SJCRH30 (cell line): ENCODE data around the gene RNASEH2A. TPM values are rescaled to one million over a fixed set of nuclear protein-coding genes. Genes with fewer than 3 reads are reported as not detected.
"Not testable (repeated sequence)": the region's sequence is repeated elsewhere in the genome, so short reads cannot be mapped to it uniquely, and the experiment has no call there.

Source experiments
- DNase-seq, 2 experiments: peaks; one replicate each; pipeline ENCODE4 v3.0.0-alpha.2; 2015 to 2020
- H3K27ac ChIP-seq: fragments of 250-450 bp; sonication (Bioruptor Pico); 2 replicates; pipeline ENCODE4 v1.5.1; 2020; ENCODE audit warnings: mild to moderate bottlenecking, moderate library complexity
- H3K27me3 ChIP-seq: fragments of 250-450 bp; sonication (Bioruptor Pico); 2 replicates; pipeline ENCODE4 v1.5.1; 2020; ENCODE audit warnings: mild to moderate bottlenecking, moderate library complexity
- H3K36me3 ChIP-seq: fragments of 250-450 bp; sonication (Bioruptor Pico); 2 replicates; pipeline ENCODE4 v1.5.1; 2020; ENCODE audit warnings: mild to moderate bottlenecking, moderate library complexity
- H3K4me1 ChIP-seq: fragments of 250-450 bp; sonication (Bioruptor Pico); 2 replicates; pipeline ENCODE4 v1.5.1; 2020; ENCODE audit warnings: mild to moderate bottlenecking, moderate library complexity
- H3K4me3 ChIP-seq: fragments of 250-450 bp; sonication (Bioruptor Pico); 2 replicates; pipeline ENCODE4 v1.5.1; 2020; ENCODE audit warnings: mild to moderate bottlenecking, moderate library complexity
- H3K9me3 ChIP-seq: fragments of 250-450 bp; sonication (Bioruptor Pico); replicated peaks from 2 replicates; pipeline ENCODE4 v1.5.1; 2020; ENCODE audit warnings: mild to moderate bottlenecking, moderate library complexity
- total RNA-seq: library from RNA; depleted of rRNA; stranded (reverse); fragments of >200 nt; shearing (Covaris generic); gene quantifications from 2 replicates; pipeline ENCODE4 v1.2.3, GENCODE V29; 2014

Gene RNASEH2A
- total RNA-seq, 1 experiment from 2014 or later = 99.0 TPM

DNA sequence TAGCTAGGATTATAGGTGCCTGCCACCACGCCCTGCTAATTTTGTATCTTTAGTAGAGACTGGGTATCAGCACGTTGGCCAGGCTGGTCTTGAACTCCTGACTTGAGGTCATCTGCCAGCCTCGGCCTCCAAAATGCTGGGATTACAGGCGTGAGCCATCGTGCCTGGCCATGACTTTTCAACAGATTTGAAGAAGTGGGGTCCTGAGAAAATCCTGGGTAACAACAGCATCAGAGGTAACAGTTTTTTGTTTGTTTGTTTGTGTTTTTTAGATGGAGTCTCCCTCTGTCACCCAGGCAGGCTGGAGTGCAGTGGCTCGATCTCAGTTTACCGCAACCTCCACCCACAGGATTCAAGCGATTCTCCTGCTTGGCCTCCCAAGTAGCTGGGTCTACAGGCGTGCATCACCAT is 11.4 kb upstream of the RNASEH2A start:
- Histone ChIP-seq H3K4me3 (no peak overlapping the region), H3K9me3 (no peaks in the 10 kb centered on the region), H3K4me1 (peaks cover 9% of the 10 kb centered on the region), H3K36me3 (no peaks in the 10 kb centered on the region), H3K27me3 (no peaks in the 10 kb centered on the region), H3K27ac (no peak overlapping the region)
- DNase-seq = no peak

DNA sequence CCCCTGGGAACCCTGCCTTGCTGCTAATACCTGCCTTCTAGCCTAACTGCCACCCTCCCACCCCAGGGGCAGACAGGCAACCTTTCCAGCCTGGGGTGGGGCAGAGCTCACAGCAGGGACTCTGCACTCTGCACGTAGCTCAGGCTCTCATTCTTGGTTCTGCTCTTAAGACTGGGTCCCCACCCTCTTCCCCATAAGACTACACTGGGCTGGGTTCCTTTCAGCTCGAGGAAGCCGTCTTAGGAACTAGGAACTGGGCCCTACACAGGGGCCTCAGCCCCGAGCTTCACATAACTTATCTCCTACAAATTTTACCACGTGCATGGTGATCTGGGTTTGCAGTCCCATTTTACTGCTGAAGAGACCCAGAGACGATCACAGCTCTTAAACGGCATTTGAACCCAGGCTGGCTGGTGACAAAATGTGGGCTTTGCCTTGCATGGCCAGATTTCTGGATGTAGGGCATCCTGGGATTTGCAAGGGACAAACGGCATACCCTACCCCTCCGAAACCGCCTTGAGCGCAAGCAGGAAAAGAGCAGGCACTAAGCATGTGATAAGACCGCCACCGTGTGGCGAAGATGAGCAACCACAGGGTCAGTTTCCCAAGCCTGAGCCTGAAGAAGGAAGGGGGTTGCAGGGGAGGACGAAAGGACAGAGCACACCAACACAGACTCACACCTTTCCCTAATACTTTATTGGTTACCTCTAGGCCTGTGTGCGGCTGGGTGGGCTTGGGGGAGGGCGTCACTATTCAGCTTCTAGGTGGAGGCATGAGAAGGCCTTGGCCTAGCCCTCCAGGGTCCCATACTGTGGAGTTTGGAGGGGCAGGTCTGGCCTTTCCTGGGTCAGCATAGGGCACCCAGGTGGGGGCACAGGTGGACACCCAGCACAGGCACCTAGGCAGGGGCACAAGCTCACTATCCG is 10.0 kb upstream of the RNASEH2A start:
- DNase-seq = peak; percentile 88 to 96
- H3K4me3 ChIP-seq = no peak overlapping the region
- H3K36me3 ChIP-seq = no peaks in the 10 kb centered on the region
- H3K4me1 ChIP-seq = no peaks in the 10 kb centered on the region; the same call in 1 of the 2 replicates
- peaks cover 3% of the 10 kb centered on the region; the same call in 1 of the 2 replicates for H3K27me3 ChIP-seq
- H3K9me3 ChIP-seq = no peaks in the 10 kb centered on the region
- H3K27ac ChIP-seq = no peak overlapping the region

- no peaks in the 10 kb centered on the region for H3K36me3 ChIP-seq
These were observed 9.2 kb upstream of the RNASEH2A start for GRCh38 chr19:12797141-12797587.

DNA sequence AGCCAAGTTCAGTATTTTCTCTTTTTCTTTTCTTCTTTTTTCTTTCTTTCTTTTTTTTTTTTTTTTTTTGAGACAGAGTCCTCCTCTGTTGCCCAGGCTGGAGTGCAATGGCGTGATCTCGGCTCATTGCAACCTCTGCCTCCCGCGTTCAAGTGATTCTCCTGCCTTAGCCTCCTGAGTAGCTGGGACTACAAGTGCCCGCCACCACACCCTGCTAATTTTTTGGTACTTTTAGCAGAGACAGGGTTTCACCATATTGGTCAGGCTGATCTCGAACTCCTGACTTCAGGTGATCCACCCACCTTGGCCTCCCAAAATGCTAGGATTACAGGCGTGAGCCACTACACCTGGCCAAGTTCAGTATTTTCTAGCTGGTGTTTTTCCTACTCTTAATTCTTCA is 8.8 kb upstream of the RNASEH2A start:
- H3K27me3 ChIP-seq = peaks cover 14% of the 10 kb centered on the region
- DNase-seq = not testable (repeated sequence)

More at GRCh38 chr19:12797141-12797587, 9.2 kb upstream of the RNASEH2A start:
- Histone ChIP-seq H3K9me3 (no peaks in the 10 kb centered on the region), H3K4me1 (peaks cover 2% of the 10 kb centered on the region; the same call in 1 of the 2 replicates), H3K4me3 (no peak overlapping the region), H3K27me3 (peaks cover 10% of the 10 kb centered on the region), H3K27ac (no peak overlapping the region)
- no peak for DNase-seq

DNA sequence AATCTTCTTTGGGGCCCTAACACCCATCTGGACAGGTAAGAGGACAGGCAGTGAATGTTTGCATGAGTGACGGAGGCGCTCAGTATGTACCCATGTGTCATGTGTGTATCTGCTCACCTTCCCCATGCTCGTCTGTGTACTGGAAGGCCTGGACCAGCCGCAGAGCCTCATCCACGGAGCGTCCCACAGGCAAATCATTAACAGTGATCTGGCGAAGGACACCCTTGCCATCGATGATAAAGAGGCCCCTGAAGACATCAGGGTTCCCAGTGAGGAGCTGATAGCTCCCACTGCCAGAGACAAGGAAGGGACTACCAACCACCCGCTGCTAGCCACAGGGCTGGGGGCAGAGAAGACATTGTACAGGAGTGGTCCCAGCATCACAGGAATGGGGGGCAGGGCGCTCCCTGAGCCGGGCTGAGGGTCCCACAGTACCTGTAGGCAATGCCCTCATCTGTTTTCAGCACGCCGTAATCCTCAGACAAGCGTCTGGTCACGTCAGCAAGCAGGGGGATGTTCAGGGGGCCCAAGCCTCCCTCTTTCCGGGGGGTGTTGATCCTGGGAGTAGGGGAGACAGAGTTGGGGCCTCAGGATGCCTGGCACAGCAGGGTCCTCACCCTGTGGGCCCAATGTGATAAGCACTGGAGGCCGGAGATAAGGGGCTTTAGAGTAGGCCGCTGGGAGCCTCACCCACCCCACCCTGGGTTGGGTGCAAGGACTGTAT is 6.5 kb upstream of the RNASEH2A start:
- H3K4me3 ChIP-seq = no peak overlapping the region
- no peak for DNase-seq

More for the DNA sequence above, 8.8 kb upstream of the RNASEH2A start:
- not testable (repeated sequence) for H3K4me1 ChIP-seq, H3K9me3 ChIP-seq, H3K4me3 ChIP-seq, H3K27ac ChIP-seq, H3K36me3 ChIP-seq

GRCh38 chr19:12800466-12800770 is 6.0 kb upstream of the RNASEH2A start:
- Histone ChIP-seq H3K4me3 (no peak overlapping the region), H3K36me3 (no peaks in the 10 kb centered on the region), H3K27me3 (peaks cover 18% of the 10 kb centered on the region), H3K27ac (no peak overlapping the region), H3K9me3 (no peaks in the 10 kb centered on the region), H3K4me1 (peaks cover 5% of the 10 kb centered on the region; the same call in 1 of the 2 replicates)
- DNase-seq = no peak

More for the DNA sequence above, 6.5 kb upstream of the RNASEH2A start:
- Histone ChIP-seq H3K9me3 (no peaks in the 10 kb centered on the region), H3K36me3 (no peaks in the 10 kb centered on the region), H3K27ac (no peak overlapping the region), H3K27me3 (peaks cover 18% of the 10 kb centered on the region), H3K4me1 (peaks cover 5% of the 10 kb centered on the region; the same call in 1 of the 2 replicates)

GRCh38 chr19:12800923-12801465 is 5.4 kb upstream of the RNASEH2A start:
- no peak overlapping the region for H3K27ac ChIP-seq

GRCh38 chr19:12801466-12802266 is 4.7 kb upstream of the RNASEH2A start, which contains the start of the genes PRDX2 and THSD8:
Gene PRDX2, minus strand, starts transcription at chr19:12801800. Its CDS starts 539 bp downstream, at chr19:12801261.
Gene THSD8, plus strand, starts transcription at chr19:12802069. Its CDS starts 3 bp downstream, at chr19:12802072.
- Histone ChIP-seq H3K4me3 (peak within 1 kb of the TSS; percentile 51), H3K36me3 (no peaks in the 10 kb centered on the region), H3K9me3 (no peaks in the 10 kb centered on the region), H3K4me1 (peaks cover 5% of the 10 kb centered on the region; the same call in 1 of the 2 replicates), H3K27ac (no peak within 1 kb of the TSS), H3K27me3 (peaks cover 18% of the 10 kb centered on the region)
- peak; percentile 69 to 73 for DNase-seq

More at GRCh38 chr19:12800923-12801465, 5.4 kb upstream of the RNASEH2A start:
- H3K4me3 ChIP-seq = peak overlapping the region; percentile 51
- H3K36me3 ChIP-seq = no peaks in the 10 kb centered on the region
- peaks cover 5% of the 10 kb centered on the region; the same call in 1 of the 2 replicates for H3K4me1 ChIP-seq
- H3K9me3 ChIP-seq = no peaks in the 10 kb centered on the region
- no peak for DNase-seq
- peaks cover 18% of the 10 kb centered on the region for H3K27me3 ChIP-seq

DNA sequence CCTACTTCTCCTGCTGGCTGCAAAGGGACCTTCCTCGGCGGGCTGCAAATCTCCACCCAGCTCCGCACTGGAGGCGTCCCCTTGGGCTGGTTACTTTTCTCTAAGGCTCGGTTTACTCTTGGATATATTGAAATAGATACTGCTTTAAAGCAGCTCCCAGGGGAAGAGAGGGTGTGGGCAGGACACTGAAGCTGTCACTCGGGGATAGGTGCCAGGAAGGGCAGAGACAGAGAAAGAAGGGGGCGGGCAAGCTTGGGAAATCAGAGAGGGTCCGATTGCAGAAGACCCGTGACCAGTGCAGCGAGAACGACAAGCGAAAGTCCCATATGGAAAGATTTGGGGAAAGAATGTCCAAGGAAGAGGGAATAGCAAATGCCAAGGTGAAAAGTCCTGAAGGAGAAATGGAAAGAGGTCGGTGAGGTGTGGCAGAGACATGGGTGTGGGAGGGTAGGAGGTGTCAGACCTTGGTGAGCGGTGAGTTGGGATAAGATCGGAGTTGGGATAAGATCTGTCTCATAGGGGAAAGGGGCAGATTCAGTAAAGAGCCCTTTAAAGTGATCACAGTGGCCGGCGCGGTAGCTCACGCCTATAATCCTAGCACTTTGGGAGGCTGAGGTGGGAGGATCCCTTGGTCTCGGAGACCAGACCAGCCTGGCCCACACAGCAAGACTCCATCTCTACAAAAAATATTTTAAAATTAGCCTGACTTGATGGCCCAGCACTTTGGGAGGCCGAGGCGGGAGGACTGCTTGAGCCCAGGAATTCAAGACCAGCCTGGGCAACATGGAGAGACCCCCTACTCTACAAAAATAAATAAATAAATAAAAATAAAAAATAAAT is 3.9 kb upstream of the RNASEH2A start:
- Histone ChIP-seq H3K27ac (no peak overlapping the region), H3K9me3 (no peaks in the 10 kb centered on the region), H3K27me3 (peaks cover 18% of the 10 kb centered on the region), H3K4me1 (peaks cover 5% of the 10 kb centered on the region; the same call in 1 of the 2 replicates), H3K36me3 (no peaks in the 10 kb centered on the region), H3K4me3 (peak overlapping the region; percentile 51)
- no peak for DNase-seq

DNA sequence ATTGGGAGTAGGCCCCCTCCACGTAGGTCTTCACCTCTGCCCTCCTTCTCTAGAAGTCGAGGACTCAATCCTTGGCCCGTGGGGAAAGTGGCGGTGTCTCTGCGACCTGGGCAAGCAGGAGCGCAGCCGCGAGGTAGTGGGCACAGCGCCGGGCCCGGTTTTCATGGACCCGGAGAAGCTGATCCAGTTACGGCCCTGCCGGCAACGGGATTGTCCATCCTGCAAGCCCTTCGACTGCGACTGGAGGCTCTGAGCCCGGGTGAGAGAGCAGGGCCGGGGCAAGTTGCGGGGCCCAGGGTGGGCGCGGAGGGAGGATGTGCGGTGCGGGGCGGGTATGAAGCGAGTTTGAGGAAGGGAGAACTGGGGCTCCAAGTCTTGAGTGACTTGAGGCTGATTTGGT is 2.3 kb upstream of the RNASEH2A start:
- Histone ChIP-seq H3K4me1 (peaks cover 5% of the 10 kb centered on the region; the same call in 1 of the 2 replicates), H3K27me3 (peaks cover 18% of the 10 kb centered on the region), H3K4me3 (no peak overlapping the region), H3K36me3 (peaks cover 5% of the 10 kb centered on the region; the same call in 1 of the 2 replicates), H3K9me3 (no peaks in the 10 kb centered on the region), H3K27ac (no peak overlapping the region)
- DNase-seq = no peak

GRCh38 chr19:12815088-12815487 is 8.7 kb downstream of the RNASEH2A start:
- DNase-seq = no peak
- Histone ChIP-seq H3K9me3 (no peaks in the 10 kb centered on the region), H3K4me1 (no peaks in the 10 kb centered on the region), H3K27me3 (no peaks in the 10 kb centered on the region), H3K27ac (no peak overlapping the region), H3K4me3 (no peak overlapping the region), H3K36me3 (peaks cover 44% of the 10 kb centered on the region)

- H3K9me3 ChIP-seq, H3K27ac ChIP-seq, H3K27me3 ChIP-seq, H3K4me1 ChIP-seq, DNase-seq, H3K4me3 ChIP-seq: not testable (repeated sequence)
- H3K36me3 ChIP-seq = peaks cover 29% of the 10 kb centered on the region
These were observed 10.8 kb downstream of the RNASEH2A start for GRCh38 chr19:12817188-12817587.

DNA sequence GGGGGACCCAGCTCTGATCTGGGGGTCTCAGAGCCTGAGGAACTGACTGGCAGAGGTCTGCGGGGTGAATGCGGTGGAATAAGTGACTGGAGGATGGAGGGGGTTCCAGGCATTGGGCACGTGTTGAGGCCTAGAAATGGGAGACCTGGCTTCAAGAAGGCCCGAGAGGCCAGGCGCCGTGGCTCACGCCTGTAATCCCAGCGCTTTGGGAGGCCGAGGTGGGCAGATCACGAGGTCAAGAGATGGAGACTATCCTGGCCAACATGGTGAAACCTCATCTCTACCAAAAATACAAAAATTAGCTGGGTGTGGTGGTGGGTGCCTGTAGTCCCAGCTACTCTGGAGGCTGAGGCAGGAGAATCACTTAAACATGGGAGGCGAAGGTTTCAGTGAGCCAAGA is 11.4 kb downstream of the RNASEH2A start:
- peaks cover 23% of the 10 kb centered on the region for H3K36me3 ChIP-seq
- H3K4me1 ChIP-seq, H3K27me3 ChIP-seq, H3K27ac ChIP-seq, H3K4me3 ChIP-seq, H3K9me3 ChIP-seq, DNase-seq: not testable (repeated sequence)
